Upper lobe of right lung (tissue), 1 donor: ENCODE data around the gene TJP1. TPM values are rescaled to one million over a fixed set of nuclear protein-coding genes. Genes with fewer than 3 reads are reported as not detected.
"Not testable (repeated sequence)": the region's sequence is repeated elsewhere in the genome, so short reads cannot be mapped to it uniquely, and the experiment has no call there.

Experiments used
- ATAC-seq: fragments of 200-7000 bp; cut with Tn5 transposase; one replicate; pipeline ENCODE4 v1.9.1; 2020; ENCODE audit warnings: mild to moderate bottlenecking, moderate library complexity
- DNase-seq: peaks from one replicate; pipeline ENCODE4 v3.0.0-alpha.2; 2020
- H3K27ac ChIP-seq: fragments of 200-600 bp; one replicate; pipeline ENCODE4 v1.8.0; 2022
- H3K27me3 ChIP-seq: fragments of 200-600 bp; one replicate; pipeline ENCODE4 v1.8.0; 2022; ENCODE audit warnings: mild to moderate bottlenecking
- H3K36me3 ChIP-seq: fragments of 200-600 bp; one replicate; pipeline ENCODE4 v1.8.0; 2022
- H3K4me1 ChIP-seq: fragments of 200-600 bp; one replicate; pipeline ENCODE4 v1.8.0; 2022
- H3K4me3 ChIP-seq: fragments of 200-600 bp; one replicate; pipeline ENCODE4 v1.8.0; 2022; ENCODE audit warnings: mild to moderate bottlenecking
- H3K9me3 ChIP-seq: fragments of 200-600 bp; one replicate; pipeline ENCODE4 v1.8.0; 2022
- CTCF ChIP-seq: fragments of 200-600 bp; IDR thresholded peaks from one replicate; pipeline ENCODE4 v1.8.0; 2022; ENCODE audit warnings: antibody characterized with exemption
- intact Hi-C: fragments of 100-400 bp; cut with DNase I; formaldehyde crosslinking; loops from one replicate; pipeline ENCODE4 v1.11.0; 2022
- total RNA-seq: library from RNA; stranded (reverse); fragmentation: NEBNext Ultra II Directional; extraction: Animal tissue kit (Norgen Biotek cat#: 25700); gene quantifications from one replicate; pipeline ENCODE4 v1.2.1, GENCODE V29; 2021
- donor health status: DM: no; HTN: yes; CAD: no; lungs with severe emphysema.

TJP1 gene
- total RNA-seq, 1 donor from 2014 or later, result 147 TPM

- H3K4me3 ChIP-seq, result no peak overlapping the region
- DNase-seq (no peak), ATAC-seq (no peak)
- intact Hi-C loops, result loop anchor here (10.0 kb wide), 1 partner anchor 395 kb away; no protein-coding TSS in a partner anchor
- no peaks in the 10 kb centered on the region for H3K36me3 ChIP-seq
- no peak for TF ChIP-seq CTCF
- no peaks in the 10 kb centered on the region for H3K27me3 ChIP-seq
- no peaks in the 10 kb centered on the region for H3K9me3 ChIP-seq
- H3K27ac ChIP-seq, result peak overlapping the region; percentile 68
- H3K4me1 ChIP-seq, result peaks cover 3% of the 10 kb centered on the region
Measured at GRCh38 chr15:29669823-29670222, 152.4 kb downstream of the TJP1 start.

GRCh38 chr15:29668120-29668602 is 154.1 kb downstream of the TJP1 start:
- peak; percentile 92 for ATAC-seq
- Histone ChIP-seq H3K36me3 (no peaks in the 10 kb centered on the region), H3K4me3 (no peak overlapping the region), H3K27me3 (no peaks in the 10 kb centered on the region), H3K27ac (no peak overlapping the region), H3K9me3 (no peaks in the 10 kb centered on the region), H3K4me1 (peaks cover 3% of the 10 kb centered on the region)
- intact Hi-C loops, result loop anchor here (10.0 kb wide), 1 partner anchor 397 kb away; no protein-coding TSS in a partner anchor
- DNase-seq, result peak; percentile 81
- TF ChIP-seq CTCF, result peak; percentile 82

- DNase-seq, result no peak
- intact Hi-C loops, result loop anchor here (10.0 kb wide), 1 partner anchor 399 kb away; no protein-coding TSS in a partner anchor
Measured at GRCh38 chr15:29666241-29666640, 156.0 kb downstream of the TJP1 start.

GRCh38 chr15:29665444-29666003 is 156.7 kb downstream of the TJP1 start:
- DNase-seq, result no peak
- intact Hi-C loops, result loop anchor here (10.0 kb wide), 1 partner anchor 399 kb away; no protein-coding TSS in a partner anchor
- no peaks in the 10 kb centered on the region for H3K9me3 ChIP-seq
- ATAC-seq, result no peak
- no peaks in the 10 kb centered on the region for H3K36me3 ChIP-seq
- no peak overlapping the region for H3K4me3 ChIP-seq
- no peaks in the 10 kb centered on the region for H3K4me1 ChIP-seq
- no peak for TF ChIP-seq CTCF
- H3K27me3 ChIP-seq, result no peaks in the 10 kb centered on the region
- no peak overlapping the region for H3K27ac ChIP-seq

More at GRCh38 chr15:29666241-29666640, 156.0 kb downstream of the TJP1 start:
- H3K4me1 ChIP-seq, result no peaks in the 10 kb centered on the region
- no peaks in the 10 kb centered on the region for H3K36me3 ChIP-seq
- TF ChIP-seq CTCF, result no peak
- H3K27ac ChIP-seq, result no peak overlapping the region
- no peak overlapping the region for H3K4me3 ChIP-seq
- H3K27me3 ChIP-seq, result no peaks in the 10 kb centered on the region
- ATAC-seq, result no peak
- no peaks in the 10 kb centered on the region for H3K9me3 ChIP-seq

GRCh38 chr15:29664406-29664805 is 157.9 kb downstream of the TJP1 start:
- Histone ChIP-seq H3K36me3 (no peaks in the 10 kb centered on the region), H3K4me3 (no peak overlapping the region), H3K9me3 (no peaks in the 10 kb centered on the region), H3K27ac (no peak overlapping the region), H3K4me1 (no peaks in the 10 kb centered on the region), H3K27me3 (no peaks in the 10 kb centered on the region)
- intact Hi-C loops, result loop anchor here (10.0 kb wide), 1 partner anchor 400 kb away; no protein-coding TSS in a partner anchor
- ATAC-seq, result no peak
- DNase-seq, result no peak
- TF ChIP-seq CTCF, result no peak

GRCh38 chr15:29657476-29657817 is 164.8 kb downstream of the TJP1 start:
- H3K9me3 ChIP-seq, ATAC-seq, DNase-seq: not testable (repeated sequence)

More at GRCh38 chr15:29657476-29657817, 164.8 kb downstream of the TJP1 start:
- intact Hi-C loops, H3K4me1 ChIP-seq, H3K27ac ChIP-seq, H3K36me3 ChIP-seq, H3K4me3 ChIP-seq, H3K27me3 ChIP-seq: not testable (repeated sequence)
